TTC549 (cell line): Measurements from ENCODE around the gene ETV5.
"Not testable (repeated sequence)": the region's sequence is repeated elsewhere in the genome, so short reads cannot be mapped to it uniquely, and the experiment has no call there.

Source experiments
- FAIRE-seq: peaks from 2 replicates; lab custom pipeline; 2012; peaks lifted over from hg19 to GRCh38; lab: Jason Lieb, UNC

The ETV5 gene

DNA sequence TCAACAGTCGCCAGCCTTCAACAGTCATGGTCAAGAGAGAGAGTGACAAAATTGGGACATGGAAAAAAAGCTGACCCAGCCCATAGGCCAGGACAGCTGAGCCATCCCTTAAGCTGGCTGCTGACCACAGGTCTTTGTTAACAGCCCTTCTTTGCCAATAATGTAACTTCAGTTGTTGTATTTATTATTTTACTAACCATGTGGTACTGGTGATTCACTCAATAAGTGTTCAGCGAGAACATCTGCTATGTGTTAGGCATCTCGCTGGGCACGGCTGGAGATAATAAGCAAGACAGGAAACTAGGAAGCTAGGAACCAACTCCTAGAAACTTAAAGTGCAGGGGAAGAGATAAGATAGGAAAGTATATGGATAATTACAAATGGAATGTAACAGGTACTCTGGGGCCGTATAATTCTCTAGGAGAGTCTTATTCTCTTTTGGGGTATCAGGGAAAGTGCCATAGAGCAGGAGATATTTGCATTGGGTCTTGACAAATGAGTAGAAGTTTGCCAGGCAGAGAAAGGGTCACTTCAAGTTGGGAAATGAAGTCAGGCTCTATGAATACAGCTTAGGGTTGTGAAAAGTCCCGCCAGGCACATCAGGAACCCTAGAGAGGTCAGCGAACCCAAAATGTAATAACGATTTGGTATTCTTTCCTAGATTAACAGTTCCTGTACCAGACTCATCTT is 87.1 kb downstream of the ETV5 start:
- no peak for FAIRE-seq

DNA sequence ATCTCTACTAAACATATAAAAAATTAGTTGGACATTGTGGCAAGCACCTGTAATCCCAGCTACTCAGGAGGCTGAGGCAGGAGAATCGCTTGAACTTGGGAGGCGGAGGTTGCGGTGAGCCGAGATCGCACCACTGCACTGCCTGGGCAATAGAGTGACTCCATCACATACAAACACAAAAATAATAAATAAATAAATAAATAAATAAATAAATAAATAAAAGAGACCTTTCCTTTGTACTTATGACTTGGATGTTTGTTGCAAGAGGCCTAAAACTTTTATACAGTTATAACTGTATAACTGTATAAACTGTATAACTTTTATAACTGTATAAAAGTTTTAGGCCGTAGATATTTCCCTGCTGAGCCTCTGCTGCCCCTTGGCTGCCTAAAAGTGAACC is 87.6 kb downstream of the ETV5 start:
- not testable (repeated sequence) for FAIRE-seq

DNA sequence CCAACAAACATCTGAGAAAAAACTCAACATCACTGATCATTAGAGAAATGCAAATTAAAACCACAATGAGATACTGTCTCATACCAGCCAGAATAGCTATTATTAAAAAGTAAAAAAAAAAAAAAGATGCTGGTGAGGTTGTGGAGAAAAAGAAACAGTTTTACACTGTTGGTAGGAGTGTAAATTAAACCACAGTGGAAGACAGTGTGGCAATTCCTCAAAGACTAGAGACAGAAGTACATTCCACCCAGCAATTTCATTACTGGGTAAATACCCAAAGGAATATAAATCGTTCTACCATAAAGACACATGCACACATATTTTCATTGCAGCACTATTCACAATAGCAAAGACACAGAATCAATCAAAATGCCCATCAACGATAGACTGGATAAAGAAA is 89.6 kb downstream of the ETV5 start:
- FAIRE-seq, result not testable (repeated sequence)

DNA sequence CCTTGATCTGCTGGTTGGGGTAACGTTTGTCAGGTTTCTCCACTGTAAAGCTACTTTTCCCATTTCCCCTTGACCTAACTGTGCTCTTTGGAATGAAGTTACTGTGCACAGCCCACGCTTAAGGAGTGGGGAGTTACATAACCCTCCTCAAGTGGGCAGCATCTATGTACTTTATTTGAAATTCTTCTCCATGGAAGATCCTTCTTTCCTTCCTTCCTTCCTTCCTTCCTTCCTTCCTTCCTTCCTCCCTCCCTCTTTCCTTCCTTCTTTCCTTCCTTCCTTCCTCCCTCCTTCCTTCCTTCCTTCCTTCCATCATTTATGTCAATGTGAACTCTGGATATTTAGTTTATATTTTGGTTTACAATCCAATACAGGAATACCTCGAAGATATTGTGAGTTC is 94.0 kb downstream of the ETV5 start:
- FAIRE-seq, result no peak

DNA sequence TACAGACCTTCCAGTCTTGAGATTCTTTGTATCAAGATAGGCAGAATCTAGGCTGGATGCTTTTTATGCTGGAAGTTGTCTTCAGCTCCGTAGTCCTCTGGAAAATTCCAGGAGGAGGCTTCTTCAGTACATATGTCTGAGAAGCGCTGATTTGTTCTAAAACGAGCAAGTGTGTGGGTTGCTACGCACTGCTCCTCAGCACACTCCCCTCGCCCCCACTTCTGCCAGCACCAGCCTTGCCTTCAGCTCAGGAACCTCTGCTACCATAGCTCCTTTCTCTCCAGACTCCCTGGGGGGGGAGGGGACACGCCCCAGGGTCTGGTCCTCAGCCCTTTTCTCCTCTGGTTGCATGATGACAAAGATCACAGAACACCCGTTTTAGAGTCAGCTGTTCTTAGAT is 95.6 kb downstream of the ETV5 start:
- FAIRE-seq, result no peak

DNA sequence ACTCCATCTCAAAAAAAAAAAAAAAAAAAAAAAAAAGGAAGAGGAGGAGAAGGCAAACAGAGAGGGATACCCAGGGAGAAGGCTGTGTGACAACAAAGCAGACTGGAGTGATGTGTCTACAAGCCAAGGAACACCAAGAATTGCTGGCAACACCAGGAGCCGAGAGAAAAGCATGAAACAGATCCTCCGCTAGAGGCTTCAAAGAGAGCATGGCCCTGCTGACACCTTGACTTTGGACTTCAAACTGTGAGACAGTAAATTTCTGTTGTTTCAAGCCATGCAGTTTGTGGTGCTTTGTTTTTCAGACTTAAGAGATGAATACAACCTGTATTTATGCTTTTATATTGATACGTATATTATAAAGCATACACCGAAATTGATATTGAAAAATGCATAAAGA is 96.8 kb downstream of the ETV5 start:
- no peak for FAIRE-seq

DNA sequence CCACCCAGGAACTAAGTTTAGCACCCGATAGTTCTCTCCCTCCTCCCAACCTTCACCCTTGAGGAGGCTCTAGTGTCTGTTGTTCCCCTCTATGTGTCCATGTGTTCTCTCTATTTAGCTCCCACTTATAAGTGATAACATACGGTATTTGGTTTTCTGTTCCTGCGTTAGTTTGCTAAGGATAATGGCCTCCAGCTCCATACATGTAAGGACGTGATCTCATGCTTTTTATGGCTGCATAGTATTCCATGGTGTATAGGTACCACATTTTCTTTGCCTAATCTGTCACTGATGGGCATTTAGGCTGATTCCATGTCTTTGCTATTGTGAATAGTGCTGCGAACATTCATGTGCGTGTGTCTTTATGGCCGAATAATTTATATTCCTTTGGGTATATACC is 104.2 kb downstream of the ETV5 start:
- no peak for FAIRE-seq

DNA sequence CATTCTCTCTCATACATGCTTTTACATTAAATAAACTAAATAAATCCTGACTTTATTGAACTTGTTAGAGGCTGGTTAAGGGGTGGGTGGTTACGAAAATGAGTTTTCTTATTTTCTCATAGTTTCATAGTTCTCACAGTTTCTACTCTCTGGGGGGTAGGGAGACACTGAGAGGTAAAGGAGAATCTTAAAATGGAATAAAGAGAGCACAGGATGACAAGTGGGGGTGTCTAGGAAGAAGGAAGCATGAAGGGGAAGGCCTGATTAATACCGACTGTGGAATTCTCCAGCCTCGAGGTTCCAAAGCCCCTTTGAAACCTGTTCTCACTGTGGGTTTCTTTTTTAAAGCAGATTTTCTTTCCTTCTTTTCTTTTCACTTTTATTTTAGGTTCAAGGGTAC is 104.7 kb downstream of the ETV5 start:
- FAIRE-seq, result no peak

DNA sequence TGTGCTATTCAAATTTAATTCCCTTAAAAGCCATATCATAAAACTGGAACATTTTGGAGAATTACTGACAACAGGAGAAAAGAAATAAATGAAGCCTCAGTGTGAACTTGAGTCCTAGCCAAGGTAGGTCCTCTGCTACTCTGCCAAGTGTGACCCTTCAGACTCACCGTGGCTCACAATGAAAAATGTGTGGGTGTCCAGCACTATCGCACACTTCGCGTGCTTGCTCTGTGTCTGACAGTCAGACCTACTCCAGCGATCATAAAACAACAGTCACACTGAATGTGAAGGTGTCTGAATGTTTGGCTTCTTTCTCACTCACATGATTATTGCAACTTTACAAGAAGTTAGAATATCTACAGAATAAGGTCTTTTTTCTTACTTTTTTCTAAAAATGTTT is 105.3 kb downstream of the ETV5 start:
- FAIRE-seq, result no peak

DNA sequence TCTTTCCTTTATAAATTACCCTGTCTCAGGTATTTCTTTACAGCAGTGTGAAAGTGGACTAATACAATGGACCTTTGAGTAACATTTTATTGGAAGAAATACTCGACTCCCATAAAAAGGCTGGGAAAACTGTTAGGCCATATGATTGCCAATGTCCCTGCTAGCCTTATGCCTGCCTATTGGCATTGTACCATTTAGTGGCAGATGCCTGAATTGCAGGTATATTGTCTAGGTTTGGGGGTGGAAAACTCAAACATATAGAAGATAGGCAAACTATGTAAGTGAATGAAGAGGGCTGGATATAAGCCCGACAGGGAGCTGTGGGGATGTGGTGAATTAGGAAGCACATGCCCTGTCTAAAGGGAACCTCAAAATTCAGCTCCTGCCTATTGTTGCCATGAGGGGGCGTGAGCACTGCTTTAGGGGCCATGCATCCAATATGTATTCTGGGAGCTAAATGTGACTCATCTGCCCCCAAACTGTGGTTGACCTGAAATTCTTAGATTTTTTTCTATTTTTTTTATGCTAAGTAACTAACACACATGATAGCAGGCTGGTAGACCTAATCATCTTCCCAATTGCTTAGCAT is 105.9 kb downstream of the ETV5 start:
- FAIRE-seq, result no peak

DNA sequence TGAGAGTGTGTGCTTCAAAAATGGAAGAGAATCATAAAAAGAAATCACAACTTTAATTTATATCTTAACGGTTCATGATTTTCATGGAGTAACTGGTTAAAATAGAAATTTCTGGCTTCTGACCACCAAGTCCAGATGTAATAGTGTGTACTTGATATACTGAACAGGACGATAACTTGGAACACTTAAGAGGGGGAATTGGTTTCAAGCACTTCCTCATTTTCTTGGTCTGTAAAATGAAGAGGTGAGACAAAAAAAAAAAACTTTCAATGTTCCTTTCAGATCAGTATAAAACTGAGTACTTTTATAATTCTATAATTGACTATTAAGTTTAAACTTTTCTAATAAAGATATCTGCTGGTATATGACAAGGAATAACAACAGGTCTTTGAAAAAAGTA is 107.0 kb downstream of the ETV5 start:
- FAIRE-seq, result no peak

DNA sequence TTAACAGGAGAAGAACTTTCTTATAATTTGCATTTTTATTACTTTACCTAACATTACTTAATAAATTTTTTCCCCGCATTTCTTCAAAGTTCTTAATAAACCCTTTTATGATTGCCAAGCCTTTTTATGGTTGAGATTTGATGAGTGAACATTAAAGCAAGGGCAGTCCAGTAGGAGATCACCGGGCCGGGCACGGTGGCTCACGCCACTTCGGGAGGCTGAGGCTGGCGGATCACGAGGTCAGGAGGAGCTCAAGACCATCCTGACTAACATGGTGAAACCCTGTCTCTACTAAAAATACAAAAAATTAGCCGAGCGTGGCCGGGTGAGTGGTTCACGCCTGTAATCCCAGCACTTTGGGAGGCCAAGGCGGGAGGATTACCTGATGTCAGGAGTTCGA is 109.7 kb downstream of the ETV5 start:
- FAIRE-seq, result no peak

DNA sequence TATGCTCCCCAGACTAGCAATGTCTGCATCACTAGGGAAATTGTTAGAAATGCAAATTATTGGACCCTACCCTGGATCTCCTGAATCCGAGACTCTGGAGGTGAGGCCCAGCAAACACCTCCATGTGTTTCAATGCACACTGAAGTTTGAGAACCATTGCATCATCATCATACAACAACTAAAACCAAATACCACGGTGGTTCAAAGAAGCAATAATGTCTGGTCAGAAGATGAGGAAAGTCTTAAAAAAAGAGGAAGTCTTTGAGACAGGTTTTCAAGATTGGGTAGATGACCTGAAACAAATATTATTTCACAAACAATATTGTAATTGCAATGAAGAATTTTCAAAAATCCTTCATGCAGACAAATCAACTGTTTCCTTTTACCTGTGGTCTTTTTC is 110.8 kb downstream of the ETV5 start:
- FAIRE-seq, result no peak

DNA sequence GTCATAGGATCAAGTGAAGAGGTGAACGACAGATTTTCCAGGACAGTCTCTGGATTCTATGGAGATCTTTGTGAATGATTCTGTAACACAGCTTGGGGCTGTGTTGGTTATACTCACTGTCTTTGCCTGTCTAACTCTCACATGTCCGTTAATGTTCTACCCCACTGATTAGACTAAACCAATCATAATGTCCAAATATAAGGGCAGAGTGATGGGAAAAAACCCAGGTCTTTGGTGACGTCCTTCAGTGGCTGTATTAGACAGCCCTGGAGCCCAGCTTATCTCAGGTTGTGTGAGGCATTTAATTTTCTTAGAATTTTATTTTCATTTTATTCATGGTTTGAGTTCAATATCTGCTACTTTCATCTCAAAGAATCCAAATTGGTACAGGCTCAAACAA is 111.8 kb downstream of the ETV5 start:
- no peak for FAIRE-seq
